ENCODE data around the gene A3GALT2.

Gene A3GALT2

DNA sequence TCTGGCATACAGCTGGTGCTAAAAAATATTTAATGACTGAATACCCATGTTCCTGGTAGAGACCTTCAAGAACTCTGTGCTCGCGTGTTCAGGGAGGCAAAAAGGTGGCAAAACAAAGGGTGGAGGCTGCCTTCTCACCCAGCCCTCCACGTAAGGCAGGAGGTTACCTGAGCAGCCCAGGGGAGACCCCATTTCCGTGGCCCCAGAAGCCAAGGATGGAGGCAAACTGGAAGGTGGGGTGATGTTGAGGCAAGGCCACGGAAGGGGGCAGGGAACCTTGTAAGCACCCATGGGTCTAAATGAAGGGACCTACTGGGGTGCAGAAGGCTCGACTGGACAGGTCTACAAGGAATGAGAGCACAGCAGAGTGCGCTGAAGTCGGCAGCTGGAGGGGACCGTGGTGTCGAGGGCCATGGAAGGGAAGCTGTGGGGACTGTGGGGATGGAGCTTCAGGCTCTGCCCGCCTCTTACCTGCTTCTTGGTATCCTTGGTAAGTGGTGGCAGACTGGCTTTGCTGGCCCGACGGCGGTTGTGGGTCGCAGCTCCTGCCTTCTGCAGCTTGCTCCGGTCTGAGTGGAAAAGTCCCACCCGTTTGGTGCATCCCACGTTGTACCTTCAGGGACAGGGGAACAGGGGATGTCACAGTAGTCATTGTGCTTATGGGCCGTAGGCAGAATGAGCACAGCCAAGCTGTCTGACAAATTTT is 8.9 kb upstream of the A3GALT2 start:
- peaks cover 13% of the 10 kb centered on the region for H3K4me1 ChIP-seq (ENCODE audit: insufficient read depth, poor library complexity, severe bottlenecking)
- no peak for ATAC-seq (ENCODE audit: low read depth)
- H3K27me3 ChIP-seq (ENCODE audit: insufficient read depth, poor library complexity, severe bottlenecking), result no peaks in the 10 kb centered on the region
- no peak for DNase-seq (ENCODE audit: low spot score)
- H3K4me3 ChIP-seq (ENCODE audit: severe bottlenecking), result no peak overlapping the region
- peak overlapping the region; percentile 57 for H3K27ac ChIP-seq (ENCODE audit: poor library complexity, severe bottlenecking)
- H3K9me3 ChIP-seq (ENCODE audit: severe bottlenecking), result no peaks in the 10 kb centered on the region
- H3K36me3 ChIP-seq (ENCODE audit: low read depth), result peaks cover 100% of the 10 kb centered on the region
- TF ChIP-seq, protein P1, sequence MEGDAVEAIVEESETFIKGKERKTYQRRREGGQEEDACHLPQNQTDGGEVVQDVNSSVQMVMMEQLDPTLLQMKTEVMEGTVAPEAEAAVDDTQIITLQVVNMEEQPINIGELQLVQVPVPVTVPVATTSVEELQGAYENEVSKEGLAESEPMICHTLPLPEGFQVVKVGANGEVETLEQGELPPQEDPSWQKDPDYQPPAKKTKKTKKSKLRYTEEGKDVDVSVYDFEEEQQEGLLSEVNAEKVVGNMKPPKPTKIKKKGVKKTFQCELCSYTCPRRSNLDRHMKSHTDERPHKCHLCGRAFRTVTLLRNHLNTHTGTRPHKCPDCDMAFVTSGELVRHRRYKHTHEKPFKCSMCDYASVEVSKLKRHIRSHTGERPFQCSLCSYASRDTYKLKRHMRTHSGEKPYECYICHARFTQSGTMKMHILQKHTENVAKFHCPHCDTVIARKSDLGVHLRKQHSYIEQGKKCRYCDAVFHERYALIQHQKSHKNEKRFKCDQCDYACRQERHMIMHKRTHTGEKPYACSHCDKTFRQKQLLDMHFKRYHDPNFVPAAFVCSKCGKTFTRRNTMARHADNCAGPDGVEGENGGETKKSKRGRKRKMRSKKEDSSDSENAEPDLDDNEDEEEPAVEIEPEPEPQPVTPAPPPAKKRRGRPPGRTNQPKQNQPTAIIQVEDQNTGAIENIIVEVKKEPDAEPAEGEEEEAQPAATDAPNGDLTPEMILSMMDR (IDR thresholded peaks at IDR 0.05; ENCODE audit: poor library complexity, severe bottlenecking), result no peak

GRCh38 chr1:33328817-33329216 is 7.9 kb upstream of the A3GALT2 start:
- TF ChIP-seq, protein P1 (IDR thresholded peaks at IDR 0.05; ENCODE audit: poor library complexity, severe bottlenecking), result no peak
- Histone ChIP-seq H3K4me3 (ENCODE audit: severe bottlenecking) (no peak overlapping the region), H3K27me3 (ENCODE audit: insufficient read depth, poor library complexity, severe bottlenecking) (no peaks in the 10 kb centered on the region), H3K9me3 (ENCODE audit: severe bottlenecking) (no peaks in the 10 kb centered on the region), H3K36me3 (ENCODE audit: low read depth) (peaks cover 100% of the 10 kb centered on the region), H3K27ac (ENCODE audit: poor library complexity, severe bottlenecking) (peak overlapping the region; percentile 57), H3K4me1 (ENCODE audit: insufficient read depth, poor library complexity, severe bottlenecking) (peaks cover 8% of the 10 kb centered on the region)
- no peak for DNase-seq (ENCODE audit: low spot score)
- no peak for ATAC-seq (ENCODE audit: low read depth)

GRCh38 chr1:33327587-33328325 is 6.9 kb upstream of the A3GALT2 start:
- H3K4me3 ChIP-seq (ENCODE audit: severe bottlenecking), result no peak overlapping the region
- no peaks in the 10 kb centered on the region for H3K27me3 ChIP-seq (ENCODE audit: insufficient read depth, poor library complexity, severe bottlenecking)
- ATAC-seq (ENCODE audit: low read depth) (peak; percentile 82), DNase-seq (ENCODE audit: low spot score) (no peak)
- peaks cover 100% of the 10 kb centered on the region for H3K36me3 ChIP-seq (ENCODE audit: low read depth)
- no peaks in the 10 kb centered on the region for H3K9me3 ChIP-seq (ENCODE audit: severe bottlenecking)
- TF ChIP-seq, protein P1 (IDR thresholded peaks at IDR 0.05; ENCODE audit: poor library complexity, severe bottlenecking), result peak; percentile 6
- peak overlapping the region; percentile 57 for H3K27ac ChIP-seq (ENCODE audit: poor library complexity, severe bottlenecking)
- H3K4me1 ChIP-seq (ENCODE audit: insufficient read depth, poor library complexity, severe bottlenecking), result peaks cover 8% of the 10 kb centered on the region

DNA sequence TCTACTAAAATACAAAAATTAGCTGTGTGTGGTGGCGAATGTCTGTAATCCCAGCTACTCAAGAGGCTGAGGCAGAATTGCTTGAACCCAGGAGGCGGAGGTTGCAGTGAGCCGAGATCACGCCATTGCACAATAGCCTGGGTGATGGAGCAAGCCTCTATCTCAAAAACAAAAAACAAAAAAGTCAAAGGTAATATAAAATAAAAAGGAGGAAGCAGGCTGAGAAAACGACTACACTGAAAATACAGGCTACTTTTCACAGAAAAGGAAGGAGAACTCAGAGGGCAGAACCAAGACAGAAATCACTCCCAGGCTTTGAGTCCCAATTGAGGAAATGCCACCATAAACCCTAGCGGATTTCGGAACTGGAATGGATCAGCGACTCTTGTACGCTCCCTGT is 5.9 kb upstream of the A3GALT2 start:
- H3K4me3 ChIP-seq (ENCODE audit: severe bottlenecking), result no peak overlapping the region
- H3K27me3 ChIP-seq (ENCODE audit: insufficient read depth, poor library complexity, severe bottlenecking), result no peaks in the 10 kb centered on the region
- peaks cover 93% of the 10 kb centered on the region for H3K36me3 ChIP-seq (ENCODE audit: low read depth)
- H3K4me1 ChIP-seq (ENCODE audit: insufficient read depth, poor library complexity, severe bottlenecking), result peaks cover 8% of the 10 kb centered on the region
- no peak for DNase-seq (ENCODE audit: low spot score)
- TF ChIP-seq, protein P1 (IDR thresholded peaks at IDR 0.05; ENCODE audit: poor library complexity, severe bottlenecking), result no peak
- no peak for ATAC-seq (ENCODE audit: low read depth)
- H3K9me3 ChIP-seq (ENCODE audit: severe bottlenecking), result no peaks in the 10 kb centered on the region
- peak overlapping the region; percentile 57 for H3K27ac ChIP-seq (ENCODE audit: poor library complexity, severe bottlenecking)

All from RWPE2 (cell line).